Ascending aorta (tissue), 2 donors: Measurements from ENCODE around the gene OCIAD2. TPM values are rescaled to one million over a fixed set of nuclear protein-coding genes. Genes with fewer than 3 reads are reported as not detected.

Experiments used
- DNase-seq, 2 donors: peaks; one replicate each; pipeline ENCODE4 v3.0.0-alpha.2; 2019; ENCODE audit warnings: low spot score in 2 of 2
- H3K27ac ChIP-seq, 2 donors: fragments of 200-600 bp; sonication (generic); one replicate each; pipeline ENCODE4 v1.5.1; 2016 to 2017; ENCODE audit warnings: mild to moderate bottlenecking in 1 of 2
- H3K27me3 ChIP-seq: fragments of 200-600 bp; sonication (generic); one replicate; pipeline ENCODE4 v1.5.1; 2017
- H3K36me3 ChIP-seq, 2 donors: fragments of 200-600 bp; sonication (generic); one replicate each; pipeline ENCODE4 v1.5.1; 2016
- H3K4me1 ChIP-seq, 2 donors: fragments of 200-600 bp; sonication (generic); one replicate each; pipeline ENCODE4 v1.5.1; 2016 to 2017; ENCODE audit warnings: mild to moderate bottlenecking in 1 of 2
- H3K4me3 ChIP-seq, 2 donors: fragments of 200-600 bp; sonication (generic); one replicate each; pipeline ENCODE4 v1.5.1; 2016 to 2017; ENCODE audit warnings: mild to moderate bottlenecking in 1 of 2
- H3K9me3 ChIP-seq, 2 donors: fragments of 200-600 bp; sonication (generic); one replicate each; pipeline ENCODE4 v1.5.1; 2016
- CTCF ChIP-seq, 3 experiments: fragments of 200-600 bp in 2 of 3; fragments of 450-650 bp in 1 of 3; sonication (generic) in 2 of 3; IDR thresholded peaks; one replicate each; pipeline ENCODE4 v1.5.1; 2016 to 2019; ENCODE audit warnings: antibody characterized with exemption in 3 of 3, mild to moderate bottlenecking in 1 of 3, moderate library complexity in 1 of 3
- intact Hi-C: fragments of 100-400 bp; cut with DNase I; formaldehyde crosslinking; loops from one replicate; pipeline ENCODE4 v1.15.1; 2023
- total RNA-seq: library from RNA; depleted of rRNA; stranded (reverse); fragments of >200 nt; gene quantifications from one replicate; pipeline ENCODE4 v1.1.0, GENCODE V29; 2016

OCIAD2 gene
- total RNA-seq, 1 donor from 2014 or later: 1.9 TPM

- intact Hi-C loops: no loop called here
- DNase-seq: no peak
- Histone ChIP-seq H3K36me3 (no peaks in the 10 kb centered on the region), H3K27ac (no peak overlapping the region), H3K4me3 (no peak overlapping the region), H3K27me3 (no peaks in the 10 kb centered on the region), H3K9me3 (no peaks in the 10 kb centered on the region), H3K4me1 (no peaks in the 10 kb centered on the region)
- TF ChIP-seq CTCF (IDR thresholded peaks at IDR 0.05): no peak
Measured at GRCh38 chr4:48913346-48913745, 6.8 kb upstream of the OCIAD2 start.

GRCh38 chr4:48912349-48912748 lies 5.8 kb upstream of the OCIAD2 start:
- Histone ChIP-seq H3K9me3 (no peaks in the 10 kb centered on the region), H3K4me1 (no peaks in the 10 kb centered on the region), H3K4me3 (no peak overlapping the region), H3K27ac (no peak overlapping the region), H3K36me3 (no peaks in the 10 kb centered on the region), H3K27me3 (no peaks in the 10 kb centered on the region)
- intact Hi-C loops: no loop called here
- TF ChIP-seq CTCF (IDR thresholded peaks at IDR 0.05): no peak
- DNase-seq: no peak

- Histone ChIP-seq H3K36me3 (no peaks in the 10 kb centered on the region), H3K4me3 (no peak overlapping the region), H3K27me3 (no peaks in the 10 kb centered on the region), H3K27ac (no peak overlapping the region), H3K9me3 (no peaks in the 10 kb centered on the region), H3K4me1 (peaks cover 0 to 11% of the 10 kb centered on the region in 2 donors)
- DNase-seq: no peak
- TF ChIP-seq CTCF (IDR thresholded peaks at IDR 0.05): no peak
- intact Hi-C loops: no loop called here
Measured at GRCh38 chr4:48910511-48910910, 3.9 kb upstream of the OCIAD2 start.

- H3K4me1 ChIP-seq: peaks cover 0 to 15% of the 10 kb centered on the region in 2 donors
- peak overlapping the region in 1 of 2 donors; percentile 71 for H3K27ac ChIP-seq
- H3K27me3 ChIP-seq: no peaks in the 10 kb centered on the region
- no peak for TF ChIP-seq CTCF (IDR thresholded peaks at IDR 0.05)
- no peaks in the 10 kb centered on the region for H3K36me3 ChIP-seq
- H3K4me3 ChIP-seq: no peak overlapping the region
- no peaks in the 10 kb centered on the region for H3K9me3 ChIP-seq
- peak; percentile 41 to 79 for DNase-seq
- intact Hi-C loops: loop anchor here (5.0 kb wide), 2 partner anchors 132 to 332 kb away; no protein-coding TSS in a partner anchor
Measured at GRCh38 chr4:48909697-48910096, 3.1 kb upstream of the OCIAD2 start.

- no peaks in the 10 kb centered on the region for H3K27me3 ChIP-seq
- no peak for TF ChIP-seq CTCF (IDR thresholded peaks at IDR 0.05)
- no peak overlapping the region for H3K4me3 ChIP-seq
- intact Hi-C loops: loop anchor here (5.0 kb wide), 2 partner anchors 131 to 331 kb away; no protein-coding TSS in a partner anchor
- no peak overlapping the region for H3K27ac ChIP-seq
- H3K4me1 ChIP-seq: peaks cover 0 to 15% of the 10 kb centered on the region in 2 donors
- no peaks in the 10 kb centered on the region for H3K9me3 ChIP-seq
- DNase-seq: no peak
- no peaks in the 10 kb centered on the region for H3K36me3 ChIP-seq
Measured at GRCh38 chr4:48908687-48909086, 2.1 kb upstream of the OCIAD2 start.
